Measurements from ENCODE around the gene KIAA0753.

GRCh38 chr17:6636616-6637457 lies 3.7 kb downstream of the KIAA0753 start:
- TF ChIP-seq CTCF (IDR thresholded peaks at IDR 0.05) (no peak), POLR2A (IDR thresholded peaks at IDR 0.05) (no peak)
